NCI-H460 (cell line): ENCODE results near the gene NKD1. TPM values are rescaled to one million over a fixed set of nuclear protein-coding genes. Genes with fewer than 3 reads are reported as not detected.

Source experiments
- DNase-seq: peaks from one replicate; pipeline ENCODE4 v3.0.0-alpha.2; 2016; ENCODE audit warnings: low read depth; ENCODE audit errors: extremely low read depth
- total RNA-seq: library from RNA; depleted of rRNA; stranded (reverse); fragments of >200 nt; shearing (Covaris generic); gene quantifications from 2 replicates; pipeline ENCODE4 v1.2.3, GENCODE V29; 2014

NKD1 gene
- total RNA-seq, 1 experiment from 2014 or later: 0.05 TPM

DNA sequence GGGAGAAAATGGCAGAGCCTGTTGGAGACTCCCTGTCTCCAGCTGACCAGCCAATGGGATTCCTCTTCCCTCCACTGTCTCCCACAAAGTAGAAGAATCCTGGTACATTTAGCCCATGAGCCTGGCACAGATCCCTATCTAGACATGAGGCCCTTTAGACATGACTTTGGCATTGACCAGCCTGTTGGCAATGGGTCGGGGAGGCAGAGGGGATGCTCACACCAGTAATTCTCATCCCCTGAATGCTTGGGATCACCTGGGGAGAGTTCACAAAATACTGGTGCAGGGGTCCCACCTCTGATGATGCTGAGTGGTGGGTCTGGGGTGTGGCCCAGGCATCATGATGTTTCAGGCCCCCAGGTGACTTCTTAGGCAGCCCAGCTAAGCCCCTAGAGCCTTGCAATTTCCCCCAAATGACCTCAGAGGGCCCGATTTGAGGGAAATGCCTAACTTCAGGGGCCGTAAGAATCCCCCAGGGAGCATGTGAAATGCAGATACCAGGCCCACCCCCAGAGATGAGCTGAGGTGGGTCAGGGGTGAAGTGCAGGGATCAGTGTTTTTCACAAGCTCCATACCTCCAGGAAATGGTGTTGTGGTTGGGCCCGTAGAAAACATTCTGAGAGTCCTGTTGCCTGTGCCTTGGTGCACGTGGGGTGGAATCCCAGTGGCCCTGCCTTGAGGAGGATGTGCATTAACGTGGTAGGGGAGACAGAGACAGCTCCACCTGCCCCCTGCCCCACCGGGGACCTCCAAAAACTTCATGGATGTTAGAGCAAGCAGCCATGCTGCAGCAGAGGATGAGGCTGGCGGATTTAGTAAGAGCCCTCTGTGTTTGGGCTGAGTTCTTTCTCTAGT lies 90.8 kb downstream of the NKD1 start:
- DNase-seq: no peak

DNA sequence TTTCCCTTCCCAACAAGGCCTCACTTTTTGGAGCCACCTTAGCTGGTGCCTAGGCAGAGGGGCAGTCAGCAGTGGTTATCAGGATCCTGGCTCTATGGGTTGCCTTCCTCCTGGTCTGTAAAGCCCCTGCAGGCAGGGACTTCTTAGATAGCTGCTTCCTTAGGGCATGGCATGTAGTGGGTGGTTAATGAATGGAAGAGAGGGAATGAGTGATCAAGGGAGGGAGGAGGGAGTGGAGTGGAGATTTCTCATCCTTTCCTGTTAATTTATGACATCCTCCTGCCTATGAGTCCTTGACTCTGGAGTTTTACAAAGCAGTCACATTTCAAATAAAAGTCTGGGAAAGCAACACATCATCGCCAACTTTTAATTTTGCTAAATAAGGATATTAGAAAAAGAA lies 92.2 kb downstream of the NKD1 start:
- no peak for DNase-seq

DNA sequence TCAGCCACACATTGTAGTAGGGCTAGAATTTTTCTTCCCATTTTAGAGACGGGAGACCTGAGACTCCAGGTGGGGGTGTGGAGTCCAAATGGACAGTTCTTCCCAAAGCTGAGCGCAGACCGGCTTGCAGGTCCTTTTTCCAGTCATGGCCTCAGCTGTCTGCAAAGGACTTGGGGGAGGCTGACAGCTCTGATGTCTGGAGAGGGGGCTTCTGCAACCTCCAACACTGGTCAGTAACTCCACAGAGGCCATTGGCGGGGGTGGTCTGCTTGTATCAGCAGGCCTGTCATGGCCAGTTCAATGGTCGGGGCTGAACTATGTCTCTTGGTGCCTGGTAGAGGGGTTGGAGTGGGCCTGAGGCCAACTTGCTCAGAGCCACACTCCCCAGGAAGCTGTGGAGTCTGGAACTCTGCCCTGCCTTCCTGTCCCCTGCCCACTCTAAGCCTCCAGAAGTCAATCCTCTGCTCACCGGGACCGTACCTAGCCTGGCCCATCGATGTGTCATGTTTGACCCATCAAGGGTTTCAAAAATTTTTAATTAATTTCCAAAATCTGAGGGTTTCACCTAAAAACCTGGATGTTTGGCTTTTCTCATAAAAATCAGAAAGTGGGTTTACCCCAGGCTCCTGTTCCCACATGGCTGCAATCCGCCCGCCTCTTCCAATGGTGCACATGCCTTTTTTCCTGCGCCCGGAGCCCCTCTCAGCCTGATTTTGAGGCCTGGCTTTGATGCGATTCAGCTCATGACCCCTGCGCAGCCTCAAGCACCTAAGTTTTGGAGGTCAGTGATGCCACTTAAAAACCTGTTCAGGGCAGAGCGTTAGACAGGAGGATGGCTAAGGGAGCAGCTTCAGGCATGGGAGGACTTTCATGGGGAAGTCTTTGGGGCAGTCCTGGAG lies 93.0 kb downstream of the NKD1 start:
- DNase-seq: no peak

DNA sequence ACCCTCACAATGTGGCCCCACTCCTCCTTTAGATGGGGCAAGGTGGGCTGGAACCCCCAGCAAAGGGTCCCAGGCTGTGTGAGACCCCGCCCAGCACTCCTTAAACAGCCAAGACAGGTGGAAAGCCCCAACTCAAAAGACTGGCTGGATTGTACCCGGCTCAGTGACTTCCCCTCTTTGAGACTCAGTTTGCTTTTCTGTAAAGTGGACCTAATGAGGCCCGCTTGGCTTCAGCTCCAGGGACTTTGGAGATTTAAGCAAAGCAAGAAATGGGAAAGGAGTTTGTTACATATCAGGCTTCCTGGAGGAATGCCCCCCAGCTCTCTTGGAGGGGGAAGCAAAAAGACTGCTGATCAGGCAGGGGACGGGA lies 93.6 kb downstream of the NKD1 start:
- no peak for DNase-seq

DNA sequence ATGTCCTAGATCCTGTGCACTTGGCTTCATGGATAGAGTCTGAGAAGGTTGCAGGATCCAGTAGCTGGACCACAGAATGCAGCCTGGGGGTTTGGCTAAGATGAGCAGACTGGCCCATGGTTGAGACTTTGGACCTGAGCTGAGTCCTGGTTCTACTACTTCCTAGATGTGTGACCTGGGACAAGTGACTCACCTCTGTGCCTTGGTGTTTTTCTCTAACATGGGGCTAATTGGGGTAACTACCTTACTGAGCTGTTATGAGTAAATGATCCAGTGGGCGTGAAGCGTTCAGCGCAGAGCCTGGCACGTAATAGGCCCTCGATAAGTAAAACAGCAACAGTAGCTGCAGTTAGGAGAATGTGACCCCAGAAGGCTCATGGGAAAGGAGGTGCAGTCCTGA lies 94.2 kb downstream of the NKD1 start:
- no peak for DNase-seq

DNA sequence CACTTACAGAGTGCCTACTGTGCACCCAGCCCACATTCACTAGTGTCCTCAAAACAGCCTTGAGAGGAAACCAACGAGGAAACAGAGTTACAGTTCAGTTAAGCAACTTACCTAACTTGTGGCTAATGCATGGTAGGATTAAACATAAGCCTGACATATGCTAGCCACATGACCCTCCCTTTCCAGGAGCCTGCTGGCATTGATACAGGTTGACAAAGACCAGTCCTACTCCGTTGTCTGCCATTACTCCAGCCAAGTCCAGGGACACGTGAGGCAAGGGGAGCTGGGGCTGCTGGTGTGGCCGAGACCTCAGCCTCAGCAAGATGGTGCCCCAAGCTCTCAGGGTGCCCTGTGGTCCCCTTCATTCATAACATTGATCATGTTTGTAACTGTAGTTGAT lies 95.0 kb downstream of the NKD1 start:
- no peak for DNase-seq

DNA sequence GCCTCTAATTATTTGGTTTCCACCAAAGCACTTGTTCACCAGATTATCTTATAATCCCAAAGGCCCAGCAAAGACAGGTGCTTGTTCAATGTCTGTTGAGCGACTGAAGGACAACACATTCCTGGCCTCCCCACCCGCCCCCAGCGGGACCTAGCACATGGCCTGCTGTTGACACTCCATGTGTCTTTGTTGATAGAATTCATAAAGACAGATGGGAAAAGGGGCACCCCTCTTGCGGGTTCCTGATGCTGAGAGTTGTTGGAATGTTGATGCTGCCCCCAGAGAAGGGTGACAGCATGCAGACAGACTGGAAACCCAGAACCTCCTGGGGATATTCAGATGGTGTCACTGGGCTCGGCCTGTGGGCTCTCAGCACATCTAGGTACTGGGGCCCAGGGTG lies 96.0 kb downstream of the NKD1 start:
- DNase-seq: no peak

DNA sequence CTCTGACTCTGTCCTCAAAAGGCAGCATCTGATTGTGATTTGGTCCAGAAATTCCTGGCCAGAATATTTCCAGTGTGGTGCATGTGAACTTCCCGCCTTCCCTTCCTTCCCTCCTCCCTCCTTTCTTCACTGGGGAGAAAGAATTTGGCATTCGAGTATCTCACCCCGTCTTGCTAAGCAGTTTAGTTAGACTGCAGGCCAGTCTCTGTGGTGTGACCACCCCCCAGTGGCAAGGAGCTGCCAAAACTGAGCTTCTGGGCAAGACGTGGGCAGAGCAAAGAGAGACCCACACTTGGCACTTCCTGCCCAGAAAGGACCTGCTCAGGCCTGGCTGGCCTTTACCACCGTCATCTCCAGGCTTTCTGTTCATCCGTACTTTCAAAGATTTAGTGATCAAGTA lies 96.5 kb downstream of the NKD1 start:
- peak; percentile 4 for DNase-seq

DNA sequence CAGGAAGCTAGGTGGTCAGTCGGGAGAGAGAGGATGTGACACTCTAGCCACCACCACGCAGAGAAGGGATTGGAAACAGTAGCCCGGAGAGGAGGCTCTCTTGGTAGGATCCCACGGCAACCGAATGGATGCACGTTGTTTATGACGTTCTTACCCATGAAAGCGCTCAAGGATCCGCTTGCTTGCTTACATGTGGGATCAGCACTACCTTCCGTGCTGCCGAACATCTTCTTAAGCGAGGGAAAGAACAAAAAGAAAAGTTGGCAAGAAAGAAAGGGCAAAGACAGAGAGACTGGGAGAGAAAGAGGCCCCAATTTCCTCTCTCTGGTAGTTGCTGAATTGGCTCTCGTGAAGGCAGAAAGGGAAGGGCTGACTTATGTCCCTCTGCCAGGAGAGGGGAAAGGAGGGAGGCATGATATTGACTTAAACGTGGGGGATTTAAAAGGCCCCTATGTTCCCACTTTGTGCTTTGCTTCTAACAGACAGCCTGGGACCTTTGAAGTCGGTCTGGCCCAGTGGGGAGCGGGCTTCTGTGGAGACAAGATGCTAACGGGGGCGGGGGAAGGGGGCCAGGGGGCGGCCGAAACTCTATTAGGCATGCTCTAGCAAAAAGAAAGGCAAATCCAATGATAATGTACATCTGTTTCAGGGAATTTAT lies 97.5 kb downstream of the NKD1 start:
- DNase-seq: no peak

DNA sequence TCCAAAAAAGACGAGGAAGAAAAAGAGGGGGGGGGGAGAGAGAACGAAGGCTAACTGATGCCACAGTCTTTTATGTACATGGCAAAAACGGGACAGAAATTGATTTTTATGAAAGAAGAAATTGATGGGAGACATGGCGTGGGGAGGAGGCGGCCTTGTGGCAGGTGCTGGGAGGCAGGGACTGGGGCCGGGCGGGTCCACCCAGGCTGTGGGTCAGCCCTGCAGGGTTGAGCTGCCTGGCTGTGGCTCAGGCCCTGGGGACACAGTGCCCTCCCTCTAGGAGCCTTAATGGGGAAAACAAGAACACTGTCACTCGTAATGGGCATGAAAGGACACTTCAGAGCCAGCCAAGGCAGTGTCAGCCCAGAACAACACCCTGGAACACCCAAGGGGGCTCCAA lies 98.1 kb downstream of the NKD1 start:
- no peak for DNase-seq

DNA sequence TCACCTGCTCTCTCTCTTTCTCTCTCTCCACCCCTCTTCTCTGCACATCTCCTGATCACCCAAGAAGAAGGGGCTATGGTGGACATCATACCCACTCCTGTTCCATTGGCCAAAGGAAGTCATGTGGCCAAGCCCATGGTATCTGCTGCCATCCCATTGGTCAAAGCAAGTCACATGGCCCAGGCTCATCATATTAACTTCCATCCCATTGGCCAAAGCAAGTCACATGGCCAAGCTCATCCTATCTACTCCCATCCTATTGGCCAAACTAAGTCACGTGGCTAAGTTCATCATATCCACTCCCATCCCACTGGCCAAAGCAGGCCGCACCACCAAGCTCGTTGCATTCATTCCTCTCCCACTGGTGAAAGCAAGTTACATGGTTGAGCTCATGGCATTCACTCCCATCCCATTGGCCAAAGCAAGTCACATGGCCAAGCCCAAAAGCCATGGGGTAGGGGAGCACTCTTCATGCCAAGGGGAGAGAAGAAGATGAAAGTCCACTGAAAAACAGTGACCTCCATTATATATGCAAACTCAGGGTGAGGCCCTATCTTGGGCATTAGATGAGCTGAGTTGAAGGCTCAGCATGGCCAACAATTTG lies 103.7 kb downstream of the NKD1 start:
- DNase-seq: no peak

DNA sequence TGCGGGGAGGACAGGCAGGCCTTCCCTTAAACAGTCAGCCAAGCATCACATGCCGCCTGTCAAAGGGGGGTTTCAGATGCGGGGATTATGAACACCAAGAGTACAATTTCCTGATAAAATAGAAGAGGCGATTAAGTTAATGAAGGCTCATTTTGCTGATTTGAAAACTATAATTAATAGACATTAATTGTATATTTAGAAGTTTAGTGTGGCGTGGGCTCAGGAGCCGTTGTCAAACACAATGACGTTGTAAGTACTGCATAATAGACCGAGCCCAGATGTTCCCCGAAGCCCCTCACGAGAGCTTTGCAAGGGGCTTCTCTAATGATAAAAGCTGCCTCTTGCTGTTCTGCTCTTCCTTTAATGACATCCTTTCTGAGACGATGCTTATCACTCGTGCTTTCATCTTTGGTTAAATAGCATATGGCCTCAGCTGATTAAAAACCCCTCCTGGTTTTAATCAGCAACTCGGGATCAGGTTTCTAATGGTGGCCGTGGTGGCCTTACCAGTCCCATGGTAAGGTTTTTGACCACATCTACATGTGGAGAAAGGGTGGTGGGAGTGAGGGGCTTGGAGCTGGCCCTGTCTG lies 104.7 kb downstream of the NKD1 start:
- no peak for DNase-seq

DNA sequence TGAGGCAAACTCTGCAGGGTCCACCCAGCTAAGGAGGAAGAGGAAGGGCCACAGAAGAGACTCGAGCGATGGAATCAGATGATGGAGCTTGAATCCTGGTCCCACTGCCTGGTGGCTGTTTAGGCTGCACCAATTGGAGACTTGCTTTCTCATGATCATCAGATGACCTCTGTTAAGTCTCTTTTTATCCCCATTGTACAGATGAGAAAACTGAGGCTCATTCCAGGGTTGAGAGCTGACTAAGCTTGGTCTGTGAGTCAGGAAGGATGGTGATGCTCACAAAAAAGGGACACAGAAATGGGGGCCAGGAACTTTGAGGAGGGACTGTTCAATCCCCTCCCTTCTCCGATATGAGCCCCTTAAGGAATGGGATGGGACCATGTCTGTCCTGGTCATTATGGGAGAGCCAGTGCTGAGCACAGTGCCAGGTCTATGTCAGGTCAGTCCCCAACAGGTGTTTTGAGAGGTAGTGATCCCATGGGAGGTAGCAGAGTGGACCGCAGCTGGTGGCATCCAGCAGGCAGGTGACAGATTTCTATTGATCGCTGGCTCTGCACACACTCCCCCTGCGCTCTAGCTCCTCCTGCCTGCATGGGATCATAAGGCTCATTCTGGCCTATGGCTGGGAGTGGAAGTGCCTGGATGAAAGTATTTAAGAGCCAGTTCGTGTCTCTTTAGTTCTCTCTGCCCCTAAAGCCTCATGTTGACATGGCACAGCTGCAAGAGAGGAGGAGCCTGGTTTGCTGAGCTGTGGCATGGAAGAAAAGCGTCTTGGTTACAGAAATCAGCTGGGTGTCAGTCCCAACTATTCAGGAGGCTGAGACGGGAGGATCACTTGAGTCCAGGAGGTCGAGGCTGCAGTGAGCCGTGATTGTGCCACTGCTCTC lies 105.7 kb downstream of the NKD1 start:
- DNase-seq: no peak

DNA sequence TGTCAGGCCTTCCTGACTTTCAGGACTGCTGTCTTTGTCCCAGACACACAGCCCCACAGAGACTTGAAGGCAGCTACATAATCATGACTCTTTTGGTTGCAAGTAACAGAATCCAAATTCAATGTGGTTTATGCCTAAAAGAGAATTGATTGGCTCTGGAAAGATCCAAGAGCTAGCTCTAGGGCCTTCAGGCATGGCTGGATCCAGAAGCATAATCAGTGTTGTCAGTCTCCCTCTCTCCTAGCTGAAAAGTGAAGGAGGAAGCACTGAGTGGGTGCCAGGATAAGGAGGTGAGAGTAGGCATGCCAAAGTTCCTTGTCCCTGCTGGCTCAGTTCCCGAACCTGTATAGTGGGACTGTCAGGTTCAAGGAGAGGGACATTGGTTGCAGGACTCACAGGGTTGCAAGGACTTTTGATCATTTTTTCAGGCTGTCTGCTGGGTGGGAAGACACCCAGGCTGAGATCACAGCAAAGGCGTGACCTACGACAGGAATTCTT lies 107.4 kb downstream of the NKD1 start:
- no peak for DNase-seq

DNA sequence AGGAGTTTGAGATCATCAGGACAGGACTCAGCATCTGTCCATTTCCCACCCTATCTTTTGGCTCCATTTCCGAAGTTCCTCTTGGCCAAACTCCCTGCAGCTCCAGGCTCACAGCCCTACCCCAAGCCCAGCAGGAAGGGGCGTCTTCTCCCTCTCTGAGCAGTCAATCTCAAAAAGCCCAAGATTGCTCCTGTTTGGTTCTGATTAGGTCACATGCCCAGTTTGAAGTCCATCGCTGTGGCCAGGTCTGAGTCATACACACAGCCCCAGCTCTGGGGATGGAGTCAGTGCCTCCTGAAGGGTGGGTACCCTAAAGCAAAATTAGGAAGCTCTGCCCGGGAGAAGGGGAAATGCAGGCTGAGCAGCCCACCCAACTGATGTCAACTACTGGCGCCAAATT lies 109.0 kb downstream of the NKD1 start:
- DNase-seq: no peak

DNA sequence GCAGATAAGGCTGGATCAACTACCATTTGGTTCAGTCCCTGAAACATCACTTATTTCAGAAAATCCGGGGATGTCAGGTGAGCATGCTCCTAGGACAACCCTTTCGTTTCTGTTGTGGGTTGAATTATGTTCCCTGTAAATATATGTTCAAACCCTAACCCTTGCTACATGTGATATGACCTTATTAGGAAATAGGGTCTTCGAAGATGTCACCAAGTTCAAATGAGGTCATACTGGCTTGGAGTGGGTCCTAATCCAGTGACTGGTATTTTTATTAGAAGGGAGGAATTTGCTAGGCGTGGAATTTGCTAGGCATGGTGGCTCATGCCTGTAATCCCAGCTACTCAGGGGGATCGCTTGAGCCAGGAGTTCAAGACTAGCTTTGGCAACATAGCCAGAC lies 111.6 kb downstream of the NKD1 start:
- DNase-seq: no peak

DNA sequence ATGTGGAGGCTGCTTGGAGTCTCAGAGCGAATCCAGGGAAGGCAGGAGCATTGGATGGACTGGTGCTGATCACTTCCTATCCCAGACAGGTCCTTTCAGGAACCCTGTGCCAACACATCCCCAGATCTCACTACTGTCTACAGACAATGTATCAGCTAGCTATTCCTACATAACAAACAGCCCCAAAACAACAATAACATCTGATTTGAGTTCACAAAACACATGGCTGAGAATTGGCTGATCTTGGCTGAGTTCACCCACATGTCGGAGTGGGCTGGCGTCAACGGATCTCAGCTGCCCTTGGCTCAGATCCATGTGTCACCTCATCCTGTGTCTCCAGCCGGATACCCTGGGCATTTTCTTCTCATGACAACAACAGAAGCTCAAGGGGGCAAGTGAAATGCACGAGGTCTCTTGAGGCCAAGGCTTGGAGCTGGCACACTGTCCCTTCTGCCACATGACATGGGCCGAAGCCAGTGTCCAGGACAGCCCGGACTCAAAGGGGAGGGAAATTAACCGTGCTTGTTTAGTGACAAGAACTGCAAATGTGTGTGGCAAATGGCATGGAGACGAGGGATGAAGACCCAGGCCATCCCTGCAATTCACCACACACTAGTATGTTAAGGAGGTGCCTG lies 114.2 kb downstream of the NKD1 start:
- no peak for DNase-seq

DNA sequence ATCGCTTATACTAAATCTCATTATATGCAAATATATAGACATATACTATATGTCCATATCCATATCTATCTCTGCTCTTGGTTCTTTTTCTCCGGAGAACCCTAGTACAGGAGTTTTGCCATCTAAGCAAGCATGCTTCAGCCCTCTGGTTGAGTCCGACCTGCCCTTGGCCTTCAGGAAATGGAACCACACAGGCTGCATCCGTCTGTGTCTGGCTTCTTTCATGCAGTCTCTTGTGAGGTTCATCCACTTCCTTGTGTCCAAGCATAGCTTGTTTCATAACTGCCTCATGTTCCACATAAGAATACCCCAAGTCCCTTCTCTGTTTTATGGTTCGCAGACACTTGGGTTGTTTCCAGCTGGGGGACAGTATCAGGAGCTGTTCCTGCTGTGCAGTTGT lies 116.1 kb downstream of the NKD1 start:
- no peak for DNase-seq
